Embryonic facial prominence (tissue), 1 donor: ENCODE measurements around the gene MLKL.
A peak's percentile ranks its signal among the peaks of the same experiment; 100 is the strongest.
"Not testable (repeated sequence)": the region's sequence is repeated elsewhere in the genome, so short reads cannot be mapped to it uniquely, and the experiment has no call there.

ENCODE experiments used
- DNase-seq: peaks from one replicate; pipeline ENCODE4 v3.0.0-alpha.2; 2016; ENCODE audit errors: extremely low spot score

MLKL gene

DNA sequence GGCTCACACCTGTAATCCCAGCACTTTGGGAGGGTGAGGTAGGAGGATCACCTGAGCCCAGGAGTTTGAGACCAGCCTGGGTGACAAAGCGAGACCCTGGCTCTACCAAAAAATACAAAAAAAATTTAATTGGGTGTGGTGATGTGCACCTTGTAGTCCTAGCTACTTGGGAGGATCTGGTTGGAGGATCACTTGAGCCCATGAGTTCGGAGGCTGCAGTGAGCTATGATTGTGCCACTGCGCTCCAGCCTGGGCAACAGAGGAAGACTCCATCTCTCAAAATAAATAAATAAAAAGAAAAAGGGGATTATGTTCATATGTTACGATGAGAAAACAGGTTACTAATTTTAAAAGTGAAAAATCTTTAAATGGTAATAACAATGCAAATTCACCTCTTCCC lies 996 bp downstream of the MLKL start:
- DNase-seq, result no peak

DNA sequence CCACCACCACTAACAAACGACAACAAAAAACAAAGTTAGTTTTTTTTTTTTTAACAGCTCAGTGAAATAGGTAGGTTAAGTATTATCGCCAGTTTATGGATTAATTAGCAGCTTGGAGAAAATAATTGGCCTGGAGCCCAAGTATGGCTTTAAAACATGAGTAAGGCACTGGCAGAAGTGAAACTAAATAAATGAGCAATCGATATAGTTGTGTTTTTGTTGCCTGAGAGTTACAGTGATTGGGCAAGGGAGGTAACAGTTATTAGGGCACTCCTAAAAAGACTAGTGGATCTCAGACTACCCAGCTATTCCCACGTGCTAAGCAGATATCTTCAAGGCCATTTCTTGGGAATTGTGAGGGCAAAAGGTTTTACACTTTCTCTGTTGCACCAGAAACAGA lies 2.4 kb downstream of the MLKL start:
- DNase-seq, result no peak

DNA sequence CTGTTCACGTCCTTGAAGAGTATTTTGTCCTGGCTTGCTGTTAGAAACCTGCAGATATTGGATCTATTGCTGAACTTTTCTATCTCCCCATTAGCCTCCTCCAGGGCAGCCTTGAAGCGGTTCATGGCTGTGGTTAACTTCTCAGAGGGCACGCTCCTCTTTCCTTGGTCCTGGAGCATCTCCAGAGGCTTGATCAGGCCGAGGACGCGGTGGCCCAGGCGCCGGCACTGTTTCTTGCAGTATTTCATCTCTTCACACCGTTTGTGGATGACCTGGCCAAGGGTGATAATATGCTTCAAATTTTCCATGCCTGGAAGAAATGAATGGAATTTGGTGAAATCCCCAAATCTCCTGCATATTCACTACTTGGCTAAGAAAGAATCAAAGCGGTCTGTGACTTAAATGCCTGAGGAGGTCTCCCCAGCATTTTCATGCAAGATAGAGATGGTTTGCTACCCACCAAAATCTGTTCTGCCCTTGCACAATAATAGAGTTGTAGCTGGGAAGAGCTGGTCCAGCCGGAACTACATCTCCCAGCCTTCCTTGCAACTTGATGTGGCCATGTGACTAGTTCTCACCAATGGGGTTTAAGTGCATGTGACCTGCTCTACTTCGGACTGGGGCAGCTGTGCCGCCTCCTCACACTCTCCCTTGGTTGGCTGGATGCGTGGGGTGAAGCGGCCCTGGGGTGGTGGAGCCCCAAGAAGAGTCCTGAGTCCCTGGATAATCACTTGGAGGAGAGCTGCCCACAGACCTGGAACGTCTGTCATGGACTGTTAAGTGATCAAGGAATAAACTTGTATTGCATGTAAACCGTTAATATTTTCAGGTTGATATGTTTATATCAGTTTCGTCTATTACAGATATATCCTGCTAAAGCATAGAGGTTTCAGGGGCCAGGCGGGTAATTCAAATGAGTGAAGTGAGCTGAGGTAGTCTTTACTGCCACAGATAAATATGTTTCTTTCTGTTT lies 4.9 kb downstream of the MLKL start:
- peak; percentile 51 for DNase-seq

DNA sequence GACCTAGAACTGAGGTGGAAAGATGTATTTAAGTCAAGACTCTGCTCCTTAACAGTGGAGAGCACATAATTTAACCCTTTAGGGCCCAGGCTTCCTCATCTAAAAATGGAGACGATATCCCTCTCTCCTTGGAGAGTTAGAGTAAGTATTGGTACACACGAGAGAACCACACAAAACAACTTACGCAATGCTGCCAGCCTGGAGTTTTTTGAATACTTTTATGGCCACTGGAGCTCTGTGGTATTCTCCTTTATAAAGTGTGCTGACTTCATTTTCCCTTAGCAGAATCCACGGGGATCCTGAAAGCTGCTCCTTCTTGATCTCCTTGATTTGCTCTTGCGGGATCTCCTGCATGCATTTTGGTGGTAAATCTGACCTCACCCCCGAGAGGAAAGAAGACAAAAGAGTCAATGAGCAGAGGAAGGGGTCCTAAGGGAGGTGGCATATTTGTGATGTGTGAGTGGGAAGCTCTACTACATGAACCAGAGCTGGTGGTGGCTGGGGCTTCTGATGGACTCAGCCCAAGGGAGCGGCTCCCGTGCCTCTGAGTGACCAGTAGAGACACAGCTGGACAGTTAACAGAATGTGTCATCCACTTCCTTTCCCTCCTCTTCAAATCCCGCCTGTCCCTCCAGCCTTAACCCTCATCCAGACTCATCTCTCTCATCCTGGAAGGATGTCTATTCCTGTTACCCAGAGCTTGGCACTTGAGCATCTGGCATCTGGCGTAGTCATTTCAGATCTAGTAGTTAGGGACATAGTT lies 9.4 kb downstream of the MLKL start:
- no peak for DNase-seq

DNA sequence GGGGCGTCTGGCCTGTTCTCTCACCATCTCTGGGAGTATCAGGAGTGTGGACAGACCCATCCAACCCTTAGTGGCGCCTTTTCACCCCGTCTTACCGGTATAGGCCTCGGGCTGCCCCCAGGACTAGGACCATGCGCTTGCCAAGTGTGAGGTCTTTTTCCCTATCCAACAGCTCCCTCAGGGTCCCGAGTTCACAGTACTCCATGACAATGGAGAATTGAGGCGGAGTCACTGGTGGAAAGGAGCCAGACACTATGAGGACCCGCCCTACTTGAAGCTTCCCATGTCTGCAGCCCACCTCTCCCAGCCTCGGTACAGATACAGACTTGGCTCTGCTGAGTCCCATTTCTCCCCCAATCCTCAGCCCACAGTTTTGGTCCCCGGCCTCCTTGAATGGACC lies 18.1 kb downstream of the MLKL start:
- no peak for DNase-seq

DNA sequence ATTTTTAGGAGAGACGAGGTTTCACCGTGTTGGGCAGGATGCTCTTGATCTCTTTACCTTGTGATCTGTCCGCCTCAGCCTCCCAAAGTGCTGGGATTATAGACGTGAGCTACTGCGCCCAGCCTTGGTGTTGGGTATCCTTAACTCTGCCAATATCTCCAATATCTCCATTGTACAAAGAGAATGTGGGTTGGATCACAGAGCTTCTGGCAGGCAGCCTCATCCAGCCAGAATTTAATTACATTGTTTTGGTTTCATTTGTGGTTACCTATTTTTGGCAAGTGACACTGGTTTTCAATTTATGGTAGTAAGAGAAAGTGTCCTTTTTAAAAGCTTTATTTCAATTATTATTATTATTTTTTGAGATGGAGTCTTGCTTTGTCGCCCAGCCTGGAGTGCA lies 20.0 kb downstream of the MLKL start:
- DNase-seq, result no peak

DNA sequence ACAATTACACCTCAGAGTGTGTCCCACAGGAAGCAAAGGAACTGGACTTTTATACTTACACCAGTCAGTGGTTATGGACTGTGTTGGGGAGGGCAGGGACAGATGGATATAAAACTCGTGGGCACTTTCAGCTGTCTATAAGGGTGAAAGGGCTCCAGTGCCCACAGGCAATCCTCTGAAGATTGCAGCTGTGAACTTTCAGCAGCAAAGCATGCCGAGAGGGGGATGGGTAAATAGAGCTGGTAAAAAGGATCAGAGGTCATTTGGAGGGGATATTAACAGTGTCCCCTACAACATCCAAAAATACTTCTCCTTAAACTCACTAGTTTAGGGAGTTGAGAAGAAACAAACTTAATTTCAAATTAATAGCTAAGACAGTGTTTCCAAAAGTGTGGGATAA lies 20.7 kb downstream of the MLKL start:
- DNase-seq, result no peak

DNA sequence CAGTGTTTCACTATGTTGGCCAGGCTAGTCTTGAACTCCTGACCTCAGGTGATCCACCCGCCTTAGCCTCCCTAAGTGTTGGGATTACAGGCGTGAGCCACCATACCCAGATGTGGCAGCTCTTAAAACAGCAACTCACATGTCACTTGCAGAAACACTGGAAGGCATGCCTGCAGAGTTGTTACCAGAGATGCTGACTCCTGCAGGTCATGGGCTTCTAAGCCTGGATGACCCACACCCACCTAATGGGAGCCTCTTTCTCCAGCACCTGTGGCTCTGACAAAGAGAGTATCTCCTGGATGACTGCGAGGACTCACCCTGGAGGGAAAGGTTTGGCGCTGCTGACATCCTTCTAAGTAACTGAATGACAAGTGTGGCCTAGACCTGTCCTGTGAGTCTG lies 22.8 kb downstream of the MLKL start:
- DNase-seq, result no peak

DNA sequence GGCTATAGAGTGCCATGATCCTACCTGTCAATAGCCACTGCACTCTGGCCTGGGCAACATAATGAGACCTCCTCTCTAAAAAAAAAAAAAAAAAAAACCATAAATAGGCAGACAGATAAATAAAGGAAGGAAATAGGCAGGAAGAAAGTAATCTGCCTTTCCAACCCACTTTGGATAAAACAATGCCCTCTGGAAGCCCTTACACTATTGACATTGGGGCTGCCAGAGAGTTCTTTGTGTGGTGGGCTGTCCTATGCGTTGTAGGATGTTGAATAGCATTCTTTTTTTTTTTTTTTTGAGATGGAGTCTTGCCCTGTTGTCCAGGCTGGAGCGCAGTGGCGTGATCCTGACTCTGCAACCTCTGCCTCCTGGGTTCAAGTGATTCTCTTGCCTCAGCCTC lies 26.8 kb downstream of the MLKL start:
- no peak for DNase-seq

DNA sequence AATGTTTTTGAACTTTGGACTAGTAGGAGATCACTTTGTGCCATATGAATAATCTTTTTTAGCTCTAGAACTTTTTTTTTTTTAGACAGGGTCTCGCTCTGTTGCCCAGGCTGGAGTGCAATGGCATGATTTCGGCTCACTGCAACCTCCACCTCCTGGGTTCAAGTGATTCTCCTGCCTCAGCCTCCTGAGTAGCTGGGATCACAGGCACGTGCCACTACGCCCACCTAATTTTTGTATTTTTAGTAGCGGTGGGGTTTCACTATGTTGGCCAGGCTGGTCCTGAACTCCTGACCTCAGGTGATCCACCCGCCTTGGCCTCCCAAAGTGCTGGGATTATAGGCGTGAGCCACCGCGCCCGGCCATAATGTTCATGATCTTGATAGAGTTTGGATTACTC lies 31.8 kb downstream of the MLKL start:
- not testable (repeated sequence) for DNase-seq

DNA sequence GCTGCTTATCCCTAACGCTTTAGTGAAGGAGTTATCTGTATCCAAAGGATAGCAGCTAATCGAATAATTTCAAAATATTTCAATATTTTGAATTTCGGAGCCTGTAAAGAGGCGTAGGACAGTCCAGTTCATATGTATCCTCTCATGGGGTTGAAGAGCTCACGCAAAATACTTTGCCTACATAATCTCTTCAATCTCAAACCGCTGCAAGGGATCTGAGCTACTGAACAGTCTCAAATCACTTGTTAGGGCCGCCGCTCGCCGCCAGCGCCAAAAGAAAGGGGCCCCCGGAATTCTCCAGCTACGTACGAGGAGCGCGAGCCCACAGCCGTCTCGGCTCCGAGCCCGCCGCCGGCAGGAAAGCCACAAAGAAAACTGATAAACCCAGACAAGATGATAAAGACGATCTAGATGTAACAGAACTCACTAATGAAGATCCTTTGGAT lies 33.4 kb downstream of the MLKL start:
- DNase-seq, result no peak

DNA sequence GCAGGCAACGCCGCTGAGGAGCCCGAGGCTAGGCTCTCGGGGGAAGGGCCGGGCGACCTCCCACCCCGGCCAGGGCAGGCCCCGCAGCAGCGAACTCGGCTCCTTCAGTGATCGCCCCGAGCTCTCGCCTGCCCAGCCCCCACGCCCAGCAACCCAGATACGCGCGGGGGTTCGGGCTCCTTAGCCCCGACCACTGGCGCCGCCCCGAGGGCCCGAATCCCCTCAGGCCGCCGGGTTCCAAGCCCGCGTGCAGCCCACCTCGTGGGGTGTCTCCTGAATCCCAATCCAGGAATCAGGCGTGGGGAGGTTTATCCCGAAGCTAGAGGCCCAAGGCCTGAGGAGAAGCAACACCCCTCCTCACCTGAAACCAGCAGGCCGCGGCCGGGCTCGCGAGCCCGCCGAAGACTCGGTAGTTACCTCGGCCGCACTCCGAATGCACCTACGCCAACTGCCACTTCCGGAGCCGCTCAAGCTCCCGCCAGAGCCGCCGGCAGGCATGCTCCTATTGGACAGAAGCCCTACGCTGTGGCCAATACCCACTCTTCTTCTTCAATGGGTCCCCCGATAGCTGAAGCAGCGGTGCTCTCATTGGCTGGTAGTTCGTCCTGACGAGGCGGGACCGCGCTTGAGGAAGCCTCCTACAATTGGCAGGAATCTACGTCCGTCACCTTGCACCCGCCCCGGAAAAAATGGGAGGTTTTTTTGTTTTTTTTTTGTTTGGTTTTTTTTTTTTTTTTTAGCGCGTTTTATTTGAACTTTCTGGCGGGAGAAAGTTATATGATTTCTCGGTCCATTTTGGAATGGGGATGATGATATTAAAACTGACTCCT lies 34.0 kb downstream of the MLKL start, which contains the start of gene RFWD3:
Gene RFWD3, minus strand, starts transcription at position 453 of the 830 bp plus-strand sequence. CDS start 5,428 bp downstream, outside the sequence.
- peak; percentile 97 for DNase-seq

DNA sequence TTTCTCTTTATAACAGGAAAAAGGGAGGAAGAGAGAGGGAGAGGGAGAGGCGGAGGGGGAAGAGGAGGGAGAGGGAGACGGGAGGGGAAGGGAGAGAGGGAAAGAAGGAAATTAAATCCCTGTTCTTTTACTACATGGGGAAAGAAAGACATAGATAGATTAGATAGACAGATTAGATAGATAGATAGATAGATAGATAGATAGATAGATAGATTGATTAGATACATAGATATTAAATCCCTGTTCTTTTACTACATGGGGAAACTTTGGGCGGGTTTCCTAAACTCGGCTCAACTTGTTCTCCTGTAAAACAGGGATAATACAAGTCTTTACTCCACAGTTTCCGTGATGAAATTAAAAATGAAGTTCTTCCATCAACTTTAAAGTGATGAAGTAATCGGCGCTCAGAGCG lies 34.6 kb downstream of the MLKL start:
- no peak for DNase-seq

DNA sequence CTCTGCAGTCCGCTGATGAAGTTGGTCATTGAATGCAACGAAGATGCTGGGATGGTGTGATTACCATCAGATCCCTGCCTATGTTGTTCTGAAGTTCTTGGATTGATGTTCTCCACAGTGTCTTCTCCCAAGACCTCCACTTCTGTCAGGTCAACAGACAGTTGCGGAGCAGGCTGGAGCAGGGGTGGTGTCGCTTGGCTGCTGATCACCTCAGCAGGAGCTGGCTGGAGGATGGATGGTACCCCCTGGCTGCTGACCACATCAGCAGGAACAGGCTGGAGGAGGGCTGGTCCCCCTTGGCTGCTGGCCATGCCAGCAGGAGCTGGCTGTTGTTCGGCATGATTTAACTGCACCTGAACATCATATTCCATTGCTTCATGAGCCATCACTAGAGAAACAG lies 39.6 kb downstream of the MLKL start:
- no peak for DNase-seq

DNA sequence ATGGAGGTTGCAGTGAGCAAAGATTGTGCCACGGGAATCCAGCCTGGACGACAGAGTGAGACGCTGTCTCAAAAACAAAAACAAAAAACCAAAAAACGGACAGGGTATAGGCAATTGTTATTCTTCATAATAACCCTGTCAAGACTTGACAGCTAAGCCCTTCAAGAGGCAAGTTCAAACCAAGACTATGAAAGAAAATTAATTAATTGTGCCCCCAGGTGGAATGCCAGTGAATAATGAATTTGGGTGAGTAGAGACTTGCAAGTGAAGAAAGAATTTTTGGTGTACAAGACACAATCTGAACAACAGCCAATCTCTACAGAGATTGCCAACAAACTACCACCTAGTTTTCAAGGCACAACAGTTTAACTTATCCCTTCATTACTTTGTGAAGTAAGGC lies 40.3 kb downstream of the MLKL start:
- DNase-seq, result no peak

DNA sequence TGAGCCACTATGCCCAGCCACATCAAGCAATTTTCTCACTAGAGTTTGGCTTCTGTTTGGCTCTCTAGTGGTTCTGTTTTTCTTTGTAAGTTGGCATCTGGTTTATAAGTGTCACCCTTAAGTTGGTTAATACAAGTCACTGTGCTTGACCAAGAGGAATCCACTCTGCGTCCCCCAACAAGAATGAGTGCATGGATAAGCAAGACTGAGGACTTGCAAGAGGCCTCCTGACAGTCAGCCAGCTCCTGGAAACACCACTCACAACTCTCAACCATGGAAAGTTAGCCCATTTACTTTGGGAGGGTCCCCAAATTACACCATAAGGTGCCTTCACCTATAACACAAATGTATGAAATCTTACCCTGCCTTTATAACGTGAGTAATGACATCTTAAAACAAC lies 41.6 kb downstream of the MLKL start:
- no peak for DNase-seq

DNA sequence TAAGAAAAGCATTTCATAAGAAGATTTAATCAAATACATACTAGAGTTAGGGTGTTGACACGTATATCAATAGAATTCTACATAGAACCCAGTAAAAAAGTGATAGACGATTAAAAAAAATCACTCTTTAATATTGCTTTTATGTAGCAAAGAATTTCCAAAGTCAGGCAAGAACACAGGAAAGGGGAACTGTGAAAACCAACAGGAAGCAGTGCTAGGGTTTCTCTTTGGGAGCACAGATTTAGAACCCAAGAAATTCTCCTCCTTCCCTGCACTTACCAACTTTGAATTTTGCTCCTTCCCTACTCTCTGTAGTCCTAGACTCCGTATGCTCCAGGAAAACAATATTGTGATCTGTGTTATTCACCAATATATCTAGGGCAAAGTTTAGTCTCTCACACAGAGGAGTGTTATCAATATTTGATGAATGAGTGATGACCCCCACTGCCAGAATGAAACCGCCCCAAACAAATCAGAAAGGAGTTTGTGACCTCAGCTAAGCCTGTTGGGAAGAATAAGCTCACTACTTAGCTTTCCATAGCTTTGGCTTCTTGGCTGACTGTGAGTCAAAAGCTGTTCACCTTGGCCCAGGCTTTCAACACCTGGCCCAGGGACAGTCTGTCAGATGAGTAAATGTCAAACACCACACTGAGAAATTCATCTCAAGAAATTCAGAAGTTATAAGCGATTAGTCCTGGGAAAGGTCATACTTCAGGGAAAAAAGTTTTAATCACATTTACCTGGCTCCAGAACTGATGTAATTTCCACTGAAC lies 42.6 kb downstream of the MLKL start:
- no peak for DNase-seq

DNA sequence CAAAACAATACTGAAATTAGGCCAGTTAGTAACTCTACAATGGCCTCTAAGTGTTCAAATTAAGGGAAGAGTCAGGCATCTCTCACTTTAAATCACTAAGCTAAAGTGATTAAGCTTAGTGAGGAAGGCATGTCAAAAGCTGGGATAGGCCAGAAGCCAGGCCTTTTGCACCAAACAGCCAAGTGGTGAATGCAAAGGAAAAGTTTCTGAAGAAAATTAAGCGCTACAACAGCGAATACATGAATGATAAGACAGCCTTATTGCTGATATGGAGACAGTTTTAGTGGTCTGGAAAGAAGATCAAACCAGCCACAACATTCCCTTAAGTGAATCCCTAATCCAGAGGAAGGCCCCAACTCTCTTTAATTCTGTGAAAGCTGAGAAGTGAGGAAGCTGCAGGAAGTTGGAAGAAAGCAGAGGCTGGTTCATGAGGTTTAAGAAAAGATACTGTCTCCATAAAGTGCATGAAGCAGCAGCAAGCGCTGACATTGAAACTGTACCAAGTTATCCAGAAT lies 46.1 kb downstream of the MLKL start:
- DNase-seq, result no peak

DNA sequence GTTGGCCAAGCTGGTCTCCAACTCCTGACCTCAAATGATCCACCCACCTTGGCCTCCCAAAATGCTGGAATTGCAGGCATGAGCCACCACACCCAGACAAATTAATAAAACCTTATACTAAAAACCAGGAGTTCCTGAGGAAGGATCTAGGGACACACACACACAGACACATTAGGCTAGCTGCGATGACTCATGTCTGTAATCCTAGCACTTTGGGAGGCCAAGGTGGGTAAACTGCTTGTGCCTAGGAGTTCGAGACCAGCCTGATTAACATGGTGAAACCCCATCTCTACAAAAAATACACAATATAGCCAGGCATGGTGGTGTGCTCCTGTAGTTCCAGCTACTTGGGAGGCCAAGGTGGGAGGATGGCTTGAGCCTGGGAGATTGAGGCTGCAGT lies 47.8 kb downstream of the MLKL start:
- not testable (repeated sequence) for DNase-seq

DNA sequence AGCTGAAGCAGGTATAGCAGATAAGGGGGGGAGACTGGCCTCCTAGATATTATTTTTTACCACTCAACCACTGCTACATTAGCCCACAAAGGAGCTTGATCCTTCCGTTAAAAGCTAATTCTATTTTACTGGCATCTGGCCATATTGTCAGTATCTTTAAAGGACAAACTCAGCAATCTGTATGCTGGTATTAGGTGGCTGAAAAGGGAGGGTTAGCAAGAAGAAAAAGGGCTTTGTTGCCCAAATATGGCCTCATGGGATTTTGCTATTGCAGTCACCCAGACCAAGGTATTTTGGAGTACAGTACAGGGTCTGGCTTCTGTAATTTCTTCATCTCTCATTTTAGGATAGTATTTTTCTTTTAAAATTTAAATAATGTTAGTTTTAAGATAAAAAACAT lies 48.4 kb downstream of the MLKL start:
- DNase-seq, result no peak

DNA sequence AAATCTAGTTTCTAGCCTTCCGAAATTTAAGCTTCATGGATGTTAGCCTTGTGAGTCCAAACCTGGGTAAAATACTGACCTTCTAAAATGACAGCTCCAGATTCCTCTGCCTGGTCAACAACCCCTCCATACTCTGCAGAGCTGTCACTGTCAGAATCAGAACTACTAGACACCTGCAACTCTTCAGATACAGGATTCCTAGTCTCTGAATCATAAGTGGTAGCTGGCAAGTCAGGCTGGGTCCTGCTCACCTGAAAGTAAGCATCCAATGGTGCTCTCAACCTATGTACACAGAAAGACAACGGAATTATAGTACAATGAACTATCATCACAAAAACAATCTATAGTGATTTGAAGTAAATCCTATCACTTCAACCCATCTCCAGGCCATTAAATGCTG lies 48.8 kb downstream of the MLKL start:
- DNase-seq, result no peak
